Activated CD8-positive, alpha-beta memory T cell treated with anti-CD3 and anti-CD28 coated beads, Interleukin-2, amount 50 U/mL, for 4 hours (primary cell): Measurements from ENCODE around the gene LEMD1.
"Not testable (repeated sequence)": the region's sequence is repeated elsewhere in the genome, so short reads cannot be mapped to it uniquely, and the experiment has no call there.

ENCODE experiments used
- DNase-seq: peaks from one replicate; pipeline ENCODE4 v3.0.0-alpha.2; 2020

The LEMD1 gene

DNA sequence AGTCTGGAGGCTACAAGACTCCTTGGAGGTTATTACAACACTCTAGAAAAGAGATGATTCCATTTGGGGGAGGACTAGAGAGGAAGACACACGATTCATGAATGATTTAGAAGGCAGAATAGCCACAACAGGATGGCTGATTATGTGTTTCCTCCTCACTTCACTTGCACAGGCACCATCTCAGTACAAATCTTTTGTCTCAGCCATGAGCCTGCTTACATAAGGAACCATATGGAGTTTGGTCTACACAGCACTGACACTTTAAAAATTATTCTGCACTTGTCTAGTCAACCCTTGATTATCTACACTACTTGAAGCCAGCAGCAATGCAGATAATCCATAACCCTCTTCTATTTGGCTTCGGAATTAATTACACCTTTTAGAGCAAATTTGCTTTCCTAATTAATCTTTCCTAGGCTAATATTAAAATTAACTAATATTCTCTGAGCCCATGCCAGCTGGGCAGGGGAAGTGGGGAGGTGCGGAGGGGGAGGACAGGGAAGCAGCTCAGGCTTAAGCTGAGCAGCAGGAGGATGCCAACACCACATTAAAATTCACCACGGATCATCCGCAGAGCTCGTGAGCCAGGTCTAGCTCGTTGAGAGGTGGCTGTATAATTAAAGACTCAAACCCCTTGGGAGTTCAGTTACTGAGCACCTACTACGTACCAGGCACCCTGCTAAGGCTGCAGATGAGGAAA, 3.2 kb upstream of the LEMD1 start:
- DNase-seq = no peak

GRCh38 chr1:205423814-205424399, 2.1 kb upstream of the LEMD1 start:
- no peak for DNase-seq

GRCh38 chr1:205422993-205423642, 1.3 kb upstream of the LEMD1 start:
- no peak for DNase-seq

DNA sequence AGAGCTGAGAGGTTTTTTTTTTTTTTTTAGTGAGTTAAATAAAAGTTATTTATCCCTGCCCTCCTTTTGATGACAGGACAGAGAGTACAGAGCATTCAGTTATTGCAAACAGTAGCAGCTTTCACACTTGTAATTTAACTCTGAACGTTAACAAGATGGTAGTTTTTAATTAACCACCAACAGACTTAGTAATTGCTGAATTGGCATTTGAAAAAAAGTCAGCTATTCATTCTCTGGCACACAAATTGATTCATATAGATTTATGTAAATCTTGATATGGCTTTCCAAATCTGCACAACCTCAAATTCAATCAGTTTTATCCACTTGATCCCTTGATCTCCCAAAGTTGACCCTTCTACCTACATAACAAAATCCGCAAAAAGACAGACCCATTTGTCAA, 918 bp downstream of the LEMD1 start:
- no peak for DNase-seq

- no peak for DNase-seq
These were observed 3.8 kb downstream of the LEMD1 start for GRCh38 chr1:205417870-205418635.

DNA sequence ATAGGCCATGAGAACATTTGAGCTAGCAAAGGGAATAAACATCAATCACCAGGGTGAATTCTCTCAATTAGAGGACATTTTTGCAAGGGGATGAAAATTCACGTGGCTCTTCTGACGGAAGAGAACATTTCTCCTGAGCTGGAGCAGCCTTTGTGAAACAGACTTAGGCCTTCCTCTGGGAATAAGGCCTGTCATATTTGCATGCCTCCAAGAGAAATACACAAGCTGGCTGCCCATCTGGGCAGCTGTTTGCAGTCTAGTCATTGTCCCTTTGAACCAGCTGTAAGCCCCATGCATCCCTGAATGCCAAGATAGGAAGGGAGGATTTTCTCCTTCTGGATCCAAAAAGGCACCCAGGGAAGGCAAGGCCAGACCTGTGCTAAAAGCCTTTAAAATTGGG, 5.5 kb downstream of the LEMD1 start:
- no peak for DNase-seq

DNA sequence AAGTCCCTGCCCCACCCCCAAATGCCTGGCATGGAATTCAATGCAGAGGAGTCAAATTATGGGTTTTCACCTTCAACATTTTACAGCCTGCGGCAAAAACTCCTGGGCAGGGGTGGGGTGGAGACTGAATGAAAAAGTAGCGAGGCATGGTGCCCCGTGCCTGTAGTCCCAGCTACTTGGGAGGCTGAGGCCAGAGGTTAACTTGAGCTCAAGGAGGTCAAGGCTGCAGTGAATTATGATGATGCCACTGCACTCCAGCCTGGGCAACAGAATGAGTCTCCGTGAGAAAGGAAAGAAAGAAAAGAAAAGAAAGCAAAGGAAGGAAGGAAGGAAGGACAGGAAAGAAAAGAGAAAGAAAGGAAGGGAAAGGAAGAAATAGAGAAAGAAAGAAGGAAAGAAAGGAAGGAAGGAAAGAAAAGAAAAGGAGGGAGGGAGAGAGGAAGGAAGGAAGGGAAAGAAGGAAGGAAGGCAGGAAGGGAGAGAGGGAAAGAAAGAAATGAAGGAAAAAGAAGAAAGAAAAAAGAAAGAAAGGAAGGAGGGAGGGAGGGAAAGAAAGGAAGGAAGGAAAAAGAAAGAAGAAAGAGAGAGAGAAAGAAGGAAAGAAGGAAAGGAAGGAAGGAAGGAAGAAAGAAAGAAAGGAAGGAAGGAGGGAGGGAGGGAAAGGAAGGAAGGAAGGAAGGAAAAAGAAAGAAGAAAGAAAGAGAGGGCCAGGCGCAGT, 11.1 kb downstream of the LEMD1 start:
- no peak for DNase-seq

GRCh38 chr1:205407970-205408369, 13.9 kb downstream of the LEMD1 start:
- no peak for DNase-seq

- not testable (repeated sequence) for DNase-seq
These were observed 15.6 kb downstream of the LEMD1 start for GRCh38 chr1:205406252-205406651.

- not testable (repeated sequence) for DNase-seq
These were observed 17.4 kb downstream of the LEMD1 start for GRCh38 chr1:205404484-205404883.

GRCh38 chr1:205398586-205398985, 23.3 kb downstream of the LEMD1 start:
- DNase-seq = no peak

DNA sequence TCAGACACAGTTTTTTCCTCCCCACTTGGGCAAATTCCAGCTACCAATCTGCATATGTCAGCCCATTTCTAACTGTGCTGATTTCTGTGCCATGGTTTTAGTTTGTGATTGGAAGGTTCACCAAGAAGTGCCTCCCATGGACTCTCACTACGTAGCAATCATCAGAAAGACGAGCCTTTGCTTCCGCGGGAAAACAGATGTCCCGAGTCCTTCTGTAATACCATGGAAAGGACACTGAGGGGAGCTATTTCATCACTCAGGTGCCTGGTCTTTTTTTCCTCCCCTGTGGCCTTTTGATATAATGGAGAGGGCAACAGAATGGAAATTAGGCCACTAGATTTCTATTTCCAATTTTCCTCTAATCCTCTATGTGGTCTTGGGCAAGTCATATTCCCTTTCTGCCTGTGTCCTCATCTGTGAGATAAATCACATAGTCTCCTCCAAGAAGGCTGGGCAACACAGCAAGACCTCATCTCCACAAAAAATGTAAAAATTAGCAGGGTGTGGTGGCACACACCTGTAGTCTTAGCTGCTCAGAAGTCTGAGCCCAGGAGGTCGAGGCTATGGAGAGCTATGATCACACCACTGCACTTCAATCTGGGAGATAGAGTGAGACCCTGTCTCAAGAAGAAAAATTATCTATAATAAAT, 24.8 kb downstream of the LEMD1 start:
- DNase-seq = no peak

- no peak for DNase-seq
These were observed 26.2 kb downstream of the LEMD1 start for GRCh38 chr1:205395616-205396015.

DNA sequence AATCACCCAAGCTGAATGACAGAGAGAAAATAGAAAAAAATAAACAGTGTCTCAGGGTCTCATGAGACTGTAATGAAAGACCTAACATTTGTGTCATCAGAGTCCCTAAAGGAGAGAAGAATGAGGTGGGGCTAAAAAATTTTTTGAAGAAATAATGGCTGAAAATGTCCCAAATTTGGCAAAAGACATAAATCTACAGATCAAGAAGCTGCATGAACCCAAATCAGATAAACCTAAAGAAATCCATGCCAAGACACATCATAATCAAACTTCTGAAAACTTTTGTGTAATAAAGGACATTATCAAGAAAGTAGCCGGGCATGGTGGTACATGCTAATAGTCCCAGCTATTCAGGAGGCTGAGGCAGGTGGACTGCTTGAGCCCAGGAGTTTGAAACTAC, 29.2 kb downstream of the LEMD1 start:
- DNase-seq = no peak

DNA sequence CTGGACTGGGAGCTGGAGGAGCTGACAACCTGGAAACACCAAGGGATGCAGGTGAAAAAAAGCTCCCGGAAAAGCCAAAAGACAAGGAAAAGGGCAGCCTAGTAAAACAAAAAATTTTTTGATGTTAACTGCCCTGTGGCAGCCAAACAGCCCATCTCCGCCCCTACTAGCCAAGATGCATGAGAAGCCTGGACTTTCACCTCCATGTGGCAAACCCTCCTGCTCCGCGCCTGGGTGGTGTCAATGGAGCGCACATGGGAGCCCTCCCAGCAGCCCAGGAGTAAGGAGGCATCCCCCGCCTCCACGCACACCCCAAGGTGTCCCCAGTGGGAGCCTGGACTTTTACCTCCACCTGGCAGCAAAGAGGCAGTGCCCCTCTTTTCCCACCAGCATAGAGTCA, 30.5 kb downstream of the LEMD1 start:
- no peak for DNase-seq

GRCh38 chr1:205387845-205388244, 34.0 kb downstream of the LEMD1 start:
- no peak for DNase-seq

GRCh38 chr1:205382990-205383389, 38.9 kb downstream of the LEMD1 start:
- DNase-seq = not testable (repeated sequence)

DNA sequence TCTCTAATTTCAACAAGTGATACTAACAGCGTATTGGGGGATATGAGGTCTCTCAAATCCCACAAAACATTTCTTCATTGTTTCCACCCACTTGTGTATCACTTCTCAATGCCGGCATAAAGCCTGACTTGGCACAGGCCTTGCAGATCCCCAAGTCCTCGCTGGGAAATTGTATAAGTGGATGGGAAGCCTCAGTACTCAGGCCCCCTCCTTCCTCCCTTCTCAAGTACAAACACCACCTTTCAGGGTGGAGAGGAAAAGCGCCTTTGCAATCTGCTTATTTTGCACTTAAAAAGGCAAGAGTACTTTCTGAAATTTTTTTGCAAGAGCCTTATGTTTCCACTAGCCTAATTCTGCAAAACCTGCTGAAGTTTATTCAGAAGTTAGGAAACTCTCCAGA, 39.3 kb downstream of the LEMD1 start:
- no peak for DNase-seq

- no peak for DNase-seq
These were observed 40.6 kb downstream of the LEMD1 start for GRCh38 chr1:205381305-205381704.

DNA sequence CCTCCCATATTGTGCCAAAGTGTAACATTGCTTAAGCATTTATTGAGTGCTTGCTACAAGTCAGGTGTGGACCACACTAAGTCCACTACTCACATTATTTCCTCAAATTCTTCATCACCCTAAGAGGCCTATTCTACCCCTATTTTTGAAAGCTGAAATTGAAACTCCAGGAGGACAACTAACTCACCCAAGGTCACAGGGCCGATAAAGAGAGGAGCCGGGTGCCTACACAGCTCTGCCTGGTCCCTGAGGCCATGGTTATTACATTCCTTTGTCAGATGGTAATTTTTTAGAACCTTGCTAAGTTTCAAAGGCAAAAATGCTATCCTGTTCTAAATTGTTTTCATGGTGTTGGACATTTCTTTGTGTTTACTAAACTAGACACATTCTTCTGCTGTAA, 41.0 kb downstream of the LEMD1 start:
- no peak for DNase-seq

- no peak for DNase-seq
These were observed 42.8 kb downstream of the LEMD1 start for GRCh38 chr1:205379056-205379455.

DNA sequence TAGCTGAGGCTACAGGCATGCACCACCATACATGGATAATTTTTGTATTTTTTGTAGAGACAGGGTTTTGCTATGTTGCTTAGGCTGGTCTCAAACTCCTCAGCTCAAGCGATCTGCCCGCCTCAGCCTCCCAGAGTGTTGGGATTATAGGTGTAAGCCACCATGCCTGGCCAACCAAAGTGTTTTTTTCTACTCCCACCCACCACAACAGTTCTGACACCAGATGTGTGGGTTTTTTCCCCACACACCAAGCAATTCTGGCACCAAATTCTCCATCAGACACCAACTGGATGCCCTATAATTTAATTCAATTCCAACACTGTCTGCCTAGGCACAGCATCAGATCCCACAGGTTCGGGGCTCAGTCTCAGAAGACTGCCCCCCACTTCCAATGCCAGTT, 44.5 kb downstream of the LEMD1 start:
- no peak for DNase-seq
